Liver (tissue), 9 donors: ENCODE results near the gene GSG1. TPM values are rescaled to one million over a fixed set of nuclear protein-coding genes. Genes with fewer than 3 reads are reported as not detected.

Experiments
- DNase-seq: peaks from one replicate; pipeline ENCODE4 v3.0.0-alpha.2; 2017; ENCODE audit warnings: low spot score
- H3K27ac ChIP-seq, 2 donors: one replicate each; pipeline ENCODE4 v1.7.0; 2013; ENCODE audit warnings: inconsistent platforms in 2 of 2, low read length in 2 of 2, control low read depth in 1 of 2, low read depth in 1 of 2, mild to moderate bottlenecking in 1 of 2
- H3K27me3 ChIP-seq, 4 donors: one replicate each; pipeline versions ENCODE4 v1.6.1 to v1.7.0; 2013; ENCODE audit warnings: low read length in 3 of 4, inconsistent platforms in 1 of 4, mild to moderate bottlenecking in 1 of 4, moderate library complexity in 1 of 4; ENCODE audit not compliant: control insufficient read depth in 4 of 4, insufficient read depth in 4 of 4
- H3K36me3 ChIP-seq, 4 donors: one replicate each; pipeline versions ENCODE4 v1.6.1 to v1.7.0; 2013; ENCODE audit warnings: low read length in 3 of 4, mild to moderate bottlenecking in 3 of 4, low read depth in 1 of 4, moderate library complexity in 1 of 4; ENCODE audit not compliant: control insufficient read depth in 4 of 4, insufficient read depth in 3 of 4
- H3K4me1 ChIP-seq, 4 donors: one replicate each; pipeline versions ENCODE4 v1.6.1 to v1.7.0; 2013; ENCODE audit warnings: low read length in 3 of 4, mild to moderate bottlenecking in 3 of 4, moderate library complexity in 1 of 4; ENCODE audit not compliant: control insufficient read depth in 4 of 4, insufficient read depth in 4 of 4
- H3K4me3 ChIP-seq, 3 donors: one replicate each; pipeline versions ENCODE4 v1.6.1 to v1.7.0; 2013; ENCODE audit warnings: low read length in 3 of 3, control low read depth in 1 of 3, low read depth in 1 of 3, mild to moderate bottlenecking in 1 of 3
- H3K9ac ChIP-seq, 2 donors: one replicate each; pipeline ENCODE4 v1.7.0; 2013; ENCODE audit warnings: low read length in 2 of 2, mild to moderate bottlenecking in 2 of 2, moderate library complexity in 2 of 2, control low read depth in 1 of 2, low read depth in 1 of 2
- H3K9me3 ChIP-seq, 4 donors: one replicate each; pipeline versions ENCODE4 v1.6.1 to v1.7.0; 2013; ENCODE audit warnings: low read length in 3 of 4; ENCODE audit not compliant: control insufficient read depth in 4 of 4
- EGR1 ChIP-seq, 2 donors: IDR thresholded peaks; 2 replicates each; pipeline ENCODE4 v1.6.1; 2016 to 2018; ENCODE audit warnings: antibody characterized with exemption in 2 of 2, low read depth in 2 of 2
- FOXA1 ChIP-seq: IDR thresholded peaks from 2 replicates; pipeline ENCODE4 v1.6.1; 2016; ENCODE audit warnings: antibody characterized with exemption
- FOXA2 ChIP-seq: IDR thresholded peaks from 2 replicates; pipeline ENCODE4 v1.6.1; 2016; ENCODE audit warnings: antibody characterized with exemption
- HNF4A ChIP-seq, 2 donors: conservative IDR thresholded peaks; 2 replicates each; pipeline ENCODE4 v1.6.1; 2016; ENCODE audit warnings: antibody characterized with exemption in 2 of 2, mild to moderate bottlenecking in 2 of 2
- JUND ChIP-seq, 2 donors: IDR thresholded peaks; 2 replicates each; pipeline ENCODE4 v1.6.1; 2016; ENCODE audit warnings: antibody characterized with exemption in 2 of 2
- NR2F2 ChIP-seq: IDR thresholded peaks from 2 replicates; pipeline ENCODE4 v1.6.1; 2016; ENCODE audit warnings: antibody characterized with exemption
- RAD21 ChIP-seq, 2 donors: IDR thresholded peaks; 2 replicates each; pipeline ENCODE4 v1.6.1; 2016; ENCODE audit warnings: antibody characterized with exemption in 2 of 2, mild to moderate bottlenecking in 2 of 2
- SP1 ChIP-seq: IDR thresholded peaks from 2 replicates; pipeline ENCODE4 v1.6.1; 2018; ENCODE audit warnings: antibody characterized with exemption, mild to moderate bottlenecking
- TAF1 ChIP-seq: conservative IDR thresholded peaks from 2 replicates; pipeline ENCODE4 v1.6.1; 2016; ENCODE audit warnings: antibody characterized with exemption, mild to moderate bottlenecking
- YY1 ChIP-seq: IDR thresholded peaks from 2 replicates; pipeline ENCODE4 v1.6.1; 2016; ENCODE audit warnings: antibody characterized with exemption, mild to moderate bottlenecking
- WGBS: extraction: QIAGEN DNeasy Blood & Tissue Kit; methylation state at CpG from one replicate; pipeline ENCODE4 v1.1.7; 2013; 5-methylcytosine and 5-hydroxymethylcytosine counted together
- polyA plus RNA-seq, 2 donors: library from polyadenylated mRNA; stranded (reverse) in 1 of 2; unstranded in 1 of 2; fragments of 200-250 nt in 1 of 2; fragments of >200 nt in 1 of 2; fragmentation: Nextera tagmentation in 1 of 2; extraction: Ambion mirVana in 1 of 2; gene quantifications; one replicate each; pipeline versions ENCODE4 v1.2.1 to v1.2.3, GENCODE V29; 2013 to 2015
- total RNA-seq, 2 donors: library from RNA; depleted of rRNA; stranded (reverse); fragments of >200 nt; gene quantifications; one replicate each; pipeline ENCODE4 v1.2.3, GENCODE V29; 2014
- TF ChIP-seq, protein P1 (sequence below): IDR thresholded peaks from 2 replicates; pipeline ENCODE4 v1.6.1; 2016; ENCODE audit warnings: antibody characterized with exemption, mild to moderate bottlenecking
- TF ChIP-seq, protein P2 (sequence below): IDR thresholded peaks from 2 replicates; pipeline ENCODE4 v1.6.1; 2016; ENCODE audit warnings: antibody characterized with exemption
- TF ChIP-seq, protein P3 (sequence below): IDR thresholded peaks from 2 replicates; pipeline ENCODE4 v1.6.1; 2016; ENCODE audit warnings: antibody characterized with exemption
- donor health status: healthy.
- donor health status: healthy.
- donor health status: healthy.
- donor health status: healthy.
- donor health status: healthy.

GSG1 gene
- total and polyA plus RNA-seq, 4 donors = not detected

DNA sequence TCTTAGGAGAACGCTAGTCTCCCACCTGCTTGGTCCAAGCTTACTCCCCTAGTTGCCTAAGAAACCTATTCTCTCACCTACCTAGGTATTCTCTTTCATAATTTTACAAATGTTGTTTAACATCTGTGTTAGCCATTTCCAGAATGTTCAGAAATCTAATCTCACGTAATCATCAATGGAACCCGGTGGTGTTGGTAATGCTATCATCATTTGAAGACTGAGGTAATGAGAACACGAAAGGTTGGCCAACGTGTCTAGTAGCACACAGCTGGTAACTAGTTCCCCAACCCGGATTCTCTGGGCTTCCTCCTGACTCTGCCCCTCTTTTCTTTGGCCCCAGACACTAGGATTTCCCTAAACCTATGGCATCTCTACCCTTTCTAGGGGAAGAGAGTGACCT lies 49.3 kb upstream of the GSG1 start:
- DNase-seq = no peak
- no peaks in the 10 kb centered on the region for H3K9me3 ChIP-seq

DNA sequence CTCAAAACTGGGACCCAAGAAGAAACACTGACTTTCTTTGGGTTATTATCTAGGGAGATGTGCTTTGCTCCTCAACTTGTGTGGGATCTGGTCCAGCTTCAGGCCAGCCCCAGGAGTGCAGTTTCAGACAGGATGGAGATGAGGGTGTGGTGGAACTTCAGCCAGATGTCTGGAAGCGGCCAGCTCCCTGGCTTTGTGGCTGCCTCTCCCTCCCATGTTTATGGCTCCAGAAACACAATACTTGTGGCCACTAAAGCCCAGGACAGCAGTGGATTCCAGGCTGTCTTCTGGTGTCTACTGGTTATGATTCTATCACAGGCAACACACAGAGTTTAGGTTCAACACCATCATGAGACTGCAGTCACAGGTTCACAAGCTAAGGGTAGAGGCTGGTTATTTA lies 48.8 kb upstream of the GSG1 start:
- Histone ChIP-seq H3K4me3 (no peak overlapping the region), H3K27me3 (no peaks in the 10 kb centered on the region), H3K9me3 (no peaks in the 10 kb centered on the region), H3K27ac (no peak overlapping the region), H3K9ac (no peak overlapping the region), H3K36me3 (no peaks in the 10 kb centered on the region), H3K4me1 (no peaks in the 10 kb centered on the region)
- 88% methylated on average over 1 of the region's 1 CpG for WGBS
- TF ChIP-seq JUND (IDR thresholded peaks at IDR 0.05) (no peak), TAF1 (no peak), SP1 (no peak), EGR1 (IDR thresholded peaks at IDR 0.05; ENCODE audit: low read depth in 2 of 2) (no peak)
- no peak for DNase-seq

More for the DNA sequence above, 49.3 kb upstream of the GSG1 start:
- Histone ChIP-seq H3K4me1 (no peaks in the 10 kb centered on the region), H3K36me3 (no peaks in the 10 kb centered on the region), H3K9ac (no peak overlapping the region), H3K27me3 (no peaks in the 10 kb centered on the region), H3K27ac (no peak overlapping the region), H3K4me3 (no peak overlapping the region)
- 89% methylated on average over 6 of the region's 6 CpGs for WGBS
- TF ChIP-seq EGR1 (IDR thresholded peaks at IDR 0.05; ENCODE audit: low read depth in 2 of 2) (no peak), FOXA2 (no peak), FOXA1 (no peak), HNF4A (conservative IDR thresholded peaks at IDR 0.05) (no peak)

DNA sequence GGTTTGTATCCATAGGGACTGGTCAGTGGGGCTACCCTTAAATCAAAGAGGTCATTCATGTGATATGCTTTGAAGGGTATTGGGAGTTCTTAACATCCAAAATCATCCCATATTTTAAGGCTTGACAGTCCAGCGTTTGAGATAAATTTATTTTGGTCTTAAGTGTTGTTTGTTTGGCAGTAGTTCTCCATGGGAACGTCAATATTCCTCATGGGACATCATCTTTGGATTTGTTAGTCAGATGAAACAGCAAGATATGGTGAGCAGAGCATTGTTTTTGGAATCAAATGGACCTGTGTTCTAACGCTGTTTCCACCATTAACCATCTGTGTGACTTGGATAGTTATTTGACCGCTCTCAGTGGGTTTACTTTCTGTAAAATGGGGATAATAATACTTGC lies 45.9 kb upstream of the GSG1 start:
- Histone ChIP-seq H3K9ac (no peak overlapping the region), H3K4me3 (no peak overlapping the region), H3K27ac (no peak overlapping the region), H3K27me3 (no peaks in the 10 kb centered on the region), H3K9me3 (no peaks in the 10 kb centered on the region), H3K36me3 (no peaks in the 10 kb centered on the region), H3K4me1 (peaks cover 0 to 7% (median 3%) of the 10 kb centered on the region in 4 donors)
- TF ChIP-seq, protein P1, sequence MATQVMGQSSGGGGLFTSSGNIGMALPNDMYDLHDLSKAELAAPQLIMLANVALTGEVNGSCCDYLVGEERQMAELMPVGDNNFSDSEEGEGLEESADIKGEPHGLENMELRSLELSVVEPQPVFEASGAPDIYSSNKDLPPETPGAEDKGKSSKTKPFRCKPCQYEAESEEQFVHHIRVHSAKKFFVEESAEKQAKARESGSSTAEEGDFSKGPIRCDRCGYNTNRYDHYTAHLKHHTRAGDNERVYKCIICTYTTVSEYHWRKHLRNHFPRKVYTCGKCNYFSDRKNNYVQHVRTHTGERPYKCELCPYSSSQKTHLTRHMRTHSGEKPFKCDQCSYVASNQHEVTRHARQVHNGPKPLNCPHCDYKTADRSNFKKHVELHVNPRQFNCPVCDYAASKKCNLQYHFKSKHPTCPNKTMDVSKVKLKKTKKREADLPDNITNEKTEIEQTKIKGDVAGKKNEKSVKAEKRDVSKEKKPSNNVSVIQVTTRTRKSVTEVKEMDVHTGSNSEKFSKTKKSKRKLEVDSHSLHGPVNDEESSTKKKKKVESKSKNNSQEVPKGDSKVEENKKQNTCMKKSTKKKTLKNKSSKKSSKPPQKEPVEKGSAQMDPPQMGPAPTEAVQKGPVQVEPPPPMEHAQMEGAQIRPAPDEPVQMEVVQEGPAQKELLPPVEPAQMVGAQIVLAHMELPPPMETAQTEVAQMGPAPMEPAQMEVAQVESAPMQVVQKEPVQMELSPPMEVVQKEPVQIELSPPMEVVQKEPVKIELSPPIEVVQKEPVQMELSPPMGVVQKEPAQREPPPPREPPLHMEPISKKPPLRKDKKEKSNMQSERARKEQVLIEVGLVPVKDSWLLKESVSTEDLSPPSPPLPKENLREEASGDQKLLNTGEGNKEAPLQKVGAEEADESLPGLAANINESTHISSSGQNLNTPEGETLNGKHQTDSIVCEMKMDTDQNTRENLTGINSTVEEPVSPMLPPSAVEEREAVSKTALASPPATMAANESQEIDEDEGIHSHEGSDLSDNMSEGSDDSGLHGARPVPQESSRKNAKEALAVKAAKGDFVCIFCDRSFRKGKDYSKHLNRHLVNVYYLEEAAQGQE = no peak
- no peak for TF ChIP-seq SP1
- TF ChIP-seq TAF1 = no peak
- no peak for TF ChIP-seq NR2F2
- TF ChIP-seq EGR1 (IDR thresholded peaks at IDR 0.05; ENCODE audit: low read depth in 2 of 2) = no peak
- TF ChIP-seq, protein P2, sequence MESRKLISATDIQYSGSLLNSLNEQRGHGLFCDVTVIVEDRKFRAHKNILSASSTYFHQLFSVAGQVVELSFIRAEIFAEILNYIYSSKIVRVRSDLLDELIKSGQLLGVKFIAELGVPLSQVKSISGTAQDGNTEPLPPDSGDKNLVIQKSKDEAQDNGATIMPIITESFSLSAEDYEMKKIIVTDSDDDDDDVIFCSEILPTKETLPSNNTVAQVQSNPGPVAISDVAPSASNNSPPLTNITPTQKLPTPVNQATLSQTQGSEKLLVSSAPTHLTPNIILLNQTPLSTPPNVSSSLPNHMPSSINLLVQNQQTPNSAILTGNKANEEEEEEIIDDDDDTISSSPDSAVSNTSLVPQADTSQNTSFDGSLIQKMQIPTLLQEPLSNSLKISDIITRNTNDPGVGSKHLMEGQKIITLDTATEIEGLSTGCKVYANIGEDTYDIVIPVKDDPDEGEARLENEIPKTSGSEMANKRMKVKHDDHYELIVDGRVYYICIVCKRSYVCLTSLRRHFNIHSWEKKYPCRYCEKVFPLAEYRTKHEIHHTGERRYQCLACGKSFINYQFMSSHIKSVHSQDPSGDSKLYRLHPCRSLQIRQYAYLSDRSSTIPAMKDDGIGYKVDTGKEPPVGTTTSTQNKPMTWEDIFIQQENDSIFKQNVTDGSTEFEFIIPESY = no peak
- TF ChIP-seq FOXA1 = no peak
- TF ChIP-seq, protein P3, sequence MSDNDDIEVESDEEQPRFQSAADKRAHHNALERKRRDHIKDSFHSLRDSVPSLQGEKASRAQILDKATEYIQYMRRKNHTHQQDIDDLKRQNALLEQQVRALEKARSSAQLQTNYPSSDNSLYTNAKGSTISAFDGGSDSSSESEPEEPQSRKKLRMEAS = no peak
- TF ChIP-seq YY1 = no peak
- TF ChIP-seq RAD21 (IDR thresholded peaks at IDR 0.05) = no peak
- WGBS = 88% methylated on average over 4 of the region's 4 CpGs
- no peak for DNase-seq
